HepG2 (cell line): ENCODE data around the gene L3MBTL1. TPM values are rescaled to one million over a fixed set of nuclear protein-coding genes. Genes with fewer than 3 reads are reported as not detected.
A peak's percentile ranks its signal among the peaks of the same experiment; 100 is the strongest.

Source experiments
- BCL3 ChIP-seq: sonication (generic); formaldehyde crosslinking; IDR thresholded peaks from 2 replicates; pipeline ENCODE4 v1.5.1; 2020; ENCODE audit warnings: mild to moderate bottlenecking, missing genetic modification reagents, moderate library complexity
- HNRNPH1 ChIP-seq: fragments of 200-400 bp; formaldehyde crosslinking; optimal IDR thresholded peaks from 2 replicates; pipeline ENCODE3; 2017; ENCODE audit warnings: mild to moderate bottlenecking, low read depth, low read length
- MEIS1 ChIP-seq: sonication (generic); formaldehyde crosslinking; IDR thresholded peaks from 2 replicates; pipeline ENCODE4 v1.9.0; 2021; ENCODE audit warnings: mild to moderate bottlenecking, missing genetic modification reagents, moderate library complexity, borderline replicate concordance
- NPAS2 ChIP-seq: sonication (generic); formaldehyde crosslinking; IDR thresholded peaks from 2 replicates; pipeline ENCODE4 v1.8.0; 2022; ENCODE audit warnings: mild to moderate bottlenecking, missing genetic modification reagents, borderline replicate concordance
- TFE3 ChIP-seq: IDR thresholded peaks from 2 replicates; pipeline ENCODE4 v1.6.1; 2016
- ZGPAT ChIP-seq: IDR thresholded peaks from 2 replicates; pipeline ENCODE4 v1.6.1; 2016; ENCODE audit warnings: mild to moderate bottlenecking
- ZNF3 ChIP-seq: IDR thresholded peaks from 2 replicates; pipeline ENCODE4 v1.7.0; 2017; ENCODE audit warnings: inconsistent platforms
- ZNF333 ChIP-seq: sonication (generic); formaldehyde crosslinking; IDR thresholded peaks from 2 replicates; pipeline ENCODE4 v1.4.0; 2020; ENCODE audit warnings: mild to moderate bottlenecking, missing genetic modification reagents, borderline replicate concordance
- ZNF501 ChIP-seq: sonication (generic); formaldehyde crosslinking; IDR thresholded peaks from 2 replicates; pipeline ENCODE4 v1.5.1; 2020; ENCODE audit warnings: mild to moderate bottlenecking, moderate library complexity, missing genetic modification reagents
- ZNF503 ChIP-seq: sonication (generic); formaldehyde crosslinking; IDR thresholded peaks from 2 replicates; pipeline ENCODE4 v1.4.0; 2020; ENCODE audit warnings: missing genetic modification reagents
- ZNF691 ChIP-seq: sonication (generic); formaldehyde crosslinking; IDR thresholded peaks from 2 replicates; pipeline ENCODE4 v1.4.0; 2020; ENCODE audit warnings: missing genetic modification reagents, low read depth, mild to moderate bottlenecking, borderline replicate concordance
- ZNF784 ChIP-seq: sonication (generic); formaldehyde crosslinking; IDR thresholded peaks from 2 replicates; pipeline ENCODE4 v1.5.1; 2020; ENCODE audit warnings: missing genetic modification reagents, mild to moderate bottlenecking, borderline replicate concordance
- ZSCAN5A ChIP-seq: sonication (generic); formaldehyde crosslinking; IDR thresholded peaks from 2 replicates; pipeline ENCODE4 v1.8.0; 2022; ENCODE audit warnings: mild to moderate bottlenecking, missing genetic modification reagents, borderline replicate concordance
- polyA plus RNA-seq, 8 experiments: library from polyadenylated mRNA; depleted of rRNA in 3 of 8; stranded (reverse) in 7 of 8; unstranded in 1 of 8; fragments of >200 nt; fragmentation: Illumina TruSeq in 4 of 8; extraction: Trizol in 4 of 8; gene quantifications; 2 replicates each; pipeline versions ENCODE4 v1.2.1 to v1.2.3, GENCODE V29; 2011 to 2016; ENCODE audit warnings: low read depth in 4 of 8, missing spikeins in 1 of 8, mixed read lengths in 1 of 8; ENCODE audit not compliant: insufficient read depth in 1 of 8
- total RNA-seq, 5 experiments: library from RNA; depleted of rRNA; stranded (reverse); fragments of >200 nt; fragmentation: Illumina TruSeq; extraction: Trizol; gene quantifications; 2 replicates each; pipeline ENCODE4 v1.2.3, GENCODE V29; 2016; ENCODE audit warnings: low read depth in 1 of 5

L3MBTL1 gene
- total and polyA plus RNA-seq, 2 of the 13 experiments (the other 11 are each of a cell fraction or from before 2014, with no cell fraction given) = 9.0 to 17.8 TPM

GRCh38 chr20:43530321-43531090 is 23.0 kb downstream of the L3MBTL1 start (continued):
- TF ChIP-seq ZNF503 (CRISPR knock-in tag) (0 out of 2 replicates have a peak, but pooled peaks have one; percentile 10), MEIS1 (CRISPR knock-in tag) (peak; percentile 83), ZNF691 (peak; percentile 90; the same call in 1 of the 2 replicates), TFE3 (peak; percentile 97), BCL3 (CRISPR knock-in tag) (peak; percentile 86), ZGPAT (peak; percentile 82), ZNF333 (CRISPR knock-in tag) (peak; percentile 93), HNRNPH1 (no peak), ZNF784 (CRISPR knock-in tag) (peak; percentile 98), ZSCAN5A (CRISPR knock-in tag) (peak; percentile 65; the same call in 1 of the 2 replicates), ZNF501 (CRISPR knock-in tag) (peak; percentile 55; the same call in 1 of the 2 replicates), ZNF3 (no peak), NPAS2 (CRISPR knock-in tag) (peak; percentile 99)
